GM18870 (cell line): ENCODE data around the gene LIMCH1.

Source experiments
- ATAC-seq: cut with Tn5 transposase; IDR thresholded peaks from one replicate; pipeline ENCODE4 v1.9.1; 2021; ENCODE audit warnings: moderate library complexity; ENCODE audit not compliant: unreplicated experiment

Gene LIMCH1

GRCh38 chr4:41749631-41750039 lies 211.7 kb downstream of the LIMCH1 start:
- no peak for ATAC-seq
